SK-N-MC (cell line): ENCODE measurements around the gene MPI.

Experiments
- EZH2 ChIP-seq: fragments of 200-600 bp; sonication (generic); IDR thresholded peaks from one replicate; pipeline ENCODE4 v1.6.1; 2017; ENCODE audit warnings: antibody characterized with exemption
- POLR2AphosphoS5 ChIP-seq: IDR thresholded peaks from 2 replicates; pipeline ENCODE4 v1.6.1; 2012; ENCODE audit warnings: mild to moderate bottlenecking, low read depth, low read length, borderline replicate concordance

- TF ChIP-seq EZH2 (no peak), POLR2AphosphoS5 (no peak)
Observed at GRCh38 chr15:74845581-74845980, 44.3 kb upstream of the MPI start.
